HG02610 (cell line): ENCODE measurements around the gene ZFP64.
"Not testable (repeated sequence)": the region's sequence is repeated elsewhere in the genome, so short reads cannot be mapped to it uniquely, and the experiment has no call there.

ENCODE experiments used
- ATAC-seq: cut with Tn5 transposase; IDR thresholded peaks from one replicate; pipeline ENCODE4 v1.9.1; 2021; ENCODE audit warnings: mild to moderate bottlenecking, moderate library complexity; ENCODE audit not compliant: unreplicated experiment

ZFP64 gene

DNA sequence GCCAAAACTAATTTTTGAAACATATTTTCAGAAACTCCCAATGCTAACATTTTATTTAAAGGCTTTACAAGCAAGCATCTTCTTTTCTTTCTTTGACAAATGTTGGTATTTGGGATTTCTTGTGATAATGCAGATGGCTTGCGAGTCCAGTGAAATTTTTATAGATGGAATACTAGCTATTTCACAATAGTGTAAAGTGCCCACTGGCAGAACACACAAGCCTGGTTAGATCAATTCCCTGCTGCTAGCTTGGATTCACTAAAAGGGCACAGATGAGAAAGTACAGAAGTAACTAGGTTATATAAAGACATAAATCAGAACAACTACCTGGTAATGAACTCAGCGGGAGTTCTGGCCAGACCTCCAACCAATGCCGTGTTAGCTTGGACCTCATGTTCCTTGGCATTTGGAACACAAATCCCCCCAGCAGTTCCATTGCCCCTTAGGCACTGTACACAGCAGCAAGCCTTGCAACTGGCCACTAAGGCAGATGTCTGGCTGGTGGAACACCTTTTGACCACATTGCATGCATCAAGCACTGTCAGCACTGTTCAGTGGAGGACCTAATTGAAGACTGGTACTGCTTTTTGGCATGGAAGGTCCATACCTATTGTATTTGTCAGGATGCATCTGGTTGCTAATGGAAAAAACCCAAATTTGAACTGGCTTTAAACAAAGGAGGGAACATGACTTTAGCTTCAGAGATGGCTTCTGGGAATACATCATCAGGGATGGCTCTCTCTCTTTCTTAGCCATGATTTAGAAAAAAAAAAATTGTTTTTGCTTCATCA lies 15.6 kb upstream of the ZFP64 start:
- no peak for ATAC-seq

DNA sequence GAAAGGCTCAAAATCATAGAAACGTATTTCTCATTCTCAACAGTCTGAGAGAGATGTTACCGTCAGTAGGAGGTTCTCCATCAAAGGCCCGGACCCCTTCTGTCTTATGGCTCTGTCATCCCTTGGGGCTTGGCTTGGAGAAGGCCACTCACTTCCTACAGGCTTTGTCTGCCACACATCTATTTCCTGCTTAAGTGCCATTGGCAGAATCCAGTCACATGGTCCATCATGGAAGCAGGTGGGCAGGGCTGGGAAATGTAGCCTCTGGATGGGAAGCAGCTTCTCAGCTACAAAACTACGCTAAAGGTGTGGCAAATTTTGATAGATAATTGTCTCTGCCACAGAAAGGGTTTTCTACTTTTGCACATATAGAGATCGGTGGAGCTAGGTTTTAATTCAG lies 12.6 kb upstream of the ZFP64 start:
- no peak for ATAC-seq

DNA sequence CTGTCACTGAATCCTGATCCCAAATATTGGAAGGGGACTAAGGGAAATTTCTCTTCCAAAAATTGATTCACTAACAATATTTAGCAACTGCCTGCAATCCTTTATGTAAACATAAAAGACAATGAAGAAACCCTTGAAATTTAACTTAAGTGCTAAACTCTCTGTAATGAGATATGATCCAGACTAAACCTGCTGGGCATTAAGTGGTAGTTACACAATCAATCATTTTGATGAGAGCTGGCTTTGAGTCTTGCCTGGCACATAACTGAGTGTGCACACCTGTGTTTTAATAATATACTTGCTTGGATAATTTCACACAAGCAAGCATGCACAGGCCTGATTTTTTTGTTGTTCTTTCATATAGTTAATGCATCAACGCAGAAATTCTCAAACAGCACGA lies 9.8 kb upstream of the ZFP64 start:
- ATAC-seq: no peak

DNA sequence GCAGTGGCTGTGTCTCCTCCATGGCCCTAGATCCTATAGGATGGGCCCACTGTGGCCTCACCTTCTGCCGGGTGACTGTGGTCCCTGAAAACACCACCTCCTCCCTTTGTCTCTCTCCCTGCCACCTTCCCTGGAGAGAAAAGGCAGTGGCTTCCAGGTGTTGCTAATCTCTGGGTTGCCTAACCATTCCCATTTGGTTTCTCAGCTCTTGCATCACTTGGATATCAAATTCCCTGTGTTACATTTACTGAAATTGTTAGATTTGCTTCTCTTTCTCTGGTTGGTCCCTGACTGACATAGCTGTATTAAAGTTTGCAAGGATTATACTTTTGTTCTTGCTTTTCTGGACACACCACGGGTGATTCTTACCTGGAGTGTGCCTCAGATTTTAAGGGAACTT lies 9.3 kb upstream of the ZFP64 start:
- ATAC-seq: no peak

DNA sequence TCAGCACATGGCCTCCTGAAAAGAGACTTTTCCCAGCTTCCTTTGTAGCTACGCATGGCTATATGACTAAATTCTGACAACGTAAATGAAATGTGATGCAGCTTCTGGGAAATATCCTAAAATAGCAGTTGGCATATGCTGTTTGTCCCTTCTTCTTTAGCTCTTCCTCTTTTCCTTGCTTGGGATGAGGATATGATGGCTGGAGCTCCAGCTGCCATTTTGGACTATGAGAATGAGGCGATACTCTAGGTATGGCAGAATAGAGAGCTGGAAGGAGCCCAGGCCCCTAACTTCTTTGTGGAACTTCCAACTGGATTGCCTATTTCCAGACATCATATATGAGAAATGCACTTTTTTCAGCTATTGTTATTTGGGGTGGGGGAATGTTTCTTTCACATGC lies 5.3 kb upstream of the ZFP64 start:
- ATAC-seq: no peak

DNA sequence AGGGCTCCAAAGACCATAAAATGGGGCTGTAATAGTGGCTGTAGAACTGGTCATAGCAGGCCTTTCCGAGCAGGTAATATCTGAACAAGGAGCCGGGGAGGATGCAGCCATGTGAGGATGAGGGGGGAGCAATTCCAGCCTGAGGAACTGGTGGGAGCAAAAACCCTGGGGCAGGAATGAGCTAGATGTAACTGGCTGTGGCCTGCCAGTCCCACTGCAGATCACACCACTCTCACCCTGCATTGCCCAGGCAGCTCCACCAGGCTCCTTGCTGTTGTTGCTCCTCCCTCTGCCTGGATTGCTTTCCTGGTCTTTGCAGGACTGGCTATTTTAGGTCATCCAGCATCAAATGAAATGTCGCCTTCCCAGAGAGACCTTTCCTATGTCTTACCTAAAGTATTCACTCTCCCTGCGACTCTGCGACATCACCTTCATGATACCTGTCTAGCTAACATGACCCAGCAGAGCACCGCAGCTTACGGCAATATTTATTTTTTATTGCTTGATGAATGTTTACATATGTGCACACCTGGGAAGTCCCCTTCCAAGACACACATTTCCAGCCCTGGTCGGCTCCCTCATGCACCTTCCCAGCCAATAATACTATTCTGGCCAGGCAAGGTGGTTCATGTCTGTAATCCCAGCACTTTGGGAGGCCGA lies 2.4 kb upstream of the ZFP64 start:
- ATAC-seq: no peak

DNA sequence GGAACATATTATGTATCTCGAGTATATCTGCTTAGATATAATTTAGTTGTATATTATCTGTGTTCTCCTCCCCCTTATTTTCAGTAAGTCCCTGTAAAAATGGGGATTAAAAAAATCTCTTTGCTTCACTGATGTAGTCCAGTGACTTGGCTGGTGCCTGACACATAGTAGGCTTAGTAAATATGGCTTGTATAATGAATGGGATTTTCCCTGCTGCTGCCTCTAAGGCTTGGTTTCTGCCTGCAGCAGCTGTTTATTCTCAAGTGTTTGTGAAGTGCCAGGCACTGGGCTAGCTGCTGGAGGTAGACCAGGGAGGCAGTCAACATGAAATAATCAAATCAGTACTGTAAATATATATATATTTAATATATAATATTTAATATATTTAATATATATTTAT lies 1.6 kb upstream of the ZFP64 start:
- no peak for ATAC-seq

DNA sequence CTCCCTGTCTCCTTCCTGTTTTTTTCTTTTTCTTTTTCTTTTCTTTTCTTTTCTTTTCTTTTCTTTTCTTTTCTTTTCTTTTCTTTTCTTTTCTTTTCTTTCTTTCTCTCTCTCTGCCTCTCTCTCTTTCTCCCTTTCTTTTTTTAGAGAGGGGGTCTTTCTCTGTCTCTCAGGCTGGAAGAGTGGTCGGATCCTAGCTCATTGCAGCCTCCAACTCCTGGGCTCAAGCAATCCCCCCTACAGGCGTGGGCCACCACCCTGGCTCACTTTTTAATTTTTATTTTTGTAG lies 1.1 kb upstream of the ZFP64 start:
- not testable (repeated sequence) for ATAC-seq

DNA sequence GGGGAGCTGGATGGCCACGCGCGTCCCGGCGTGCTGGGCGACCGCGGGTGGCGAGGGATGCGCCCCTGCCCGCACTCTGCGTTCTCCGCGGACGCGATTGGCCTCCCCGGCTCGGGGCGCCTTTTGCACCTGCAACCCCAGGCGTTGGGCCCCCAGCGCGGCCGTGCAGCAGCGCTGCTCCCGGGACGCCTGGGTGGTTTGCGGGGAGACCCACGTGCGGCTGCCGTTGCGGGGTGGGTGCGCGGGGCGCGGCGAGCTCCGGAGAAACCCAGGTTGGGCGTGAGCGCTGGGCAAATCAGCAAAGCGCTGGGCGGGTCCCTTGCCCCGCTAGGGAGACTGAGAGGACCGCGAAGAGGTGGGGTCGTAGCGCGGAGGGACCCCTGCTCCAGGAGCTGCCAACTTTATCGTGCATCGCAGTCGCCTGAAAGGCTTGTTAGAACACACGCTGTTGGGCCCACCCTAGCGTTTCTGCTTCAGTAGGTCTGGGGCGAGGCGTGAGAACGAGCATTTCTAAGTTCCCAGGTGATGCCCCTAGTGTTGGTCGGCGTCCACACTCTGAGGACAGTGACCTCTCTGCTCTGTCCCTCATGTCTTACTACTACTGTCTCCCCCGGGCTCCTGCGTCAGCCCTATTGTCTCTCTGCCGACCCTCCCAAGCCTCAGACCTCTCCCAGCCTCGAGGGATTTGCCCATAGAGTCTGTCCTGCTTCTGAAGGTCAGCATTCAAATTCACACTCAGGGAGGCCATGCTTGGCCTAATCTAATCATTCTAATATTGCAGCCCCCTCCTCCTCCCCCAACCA lies 538 bp upstream of the ZFP64 start:
- peak; percentile 42 for ATAC-seq

DNA sequence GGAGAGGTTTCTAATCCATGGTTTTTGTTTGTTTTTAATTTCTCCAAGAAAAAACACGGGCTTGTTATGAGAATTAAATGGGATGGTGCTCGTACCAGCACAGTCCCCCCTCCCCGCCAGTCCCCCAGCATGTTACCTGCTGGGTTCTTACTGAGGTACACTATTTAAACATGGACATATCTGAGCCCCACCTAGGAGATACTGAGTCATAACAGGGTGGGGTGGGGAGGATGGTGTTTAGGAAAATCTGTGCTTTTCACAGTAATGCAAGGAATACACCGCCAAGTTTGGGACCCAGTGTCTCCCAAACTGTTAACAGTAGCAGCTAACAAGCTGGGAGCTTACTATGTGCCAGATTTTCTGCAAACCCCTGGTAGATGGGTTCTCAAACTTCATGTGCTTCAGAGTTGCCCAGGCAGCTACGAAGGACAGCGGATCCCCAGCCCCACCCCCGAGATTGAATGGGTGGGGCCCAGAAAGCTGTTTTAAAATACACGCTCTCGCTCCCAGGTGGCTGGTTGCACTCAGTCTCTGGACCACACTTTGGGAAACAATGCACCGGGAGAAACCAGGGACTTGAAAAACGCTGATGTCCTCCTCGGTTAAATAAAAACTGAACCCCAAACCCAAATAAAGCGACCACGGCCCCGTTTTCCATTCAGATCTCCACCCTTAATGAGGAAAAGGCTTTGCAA lies 995 bp downstream of the ZFP64 start:
- peak; percentile 39 for ATAC-seq

DNA sequence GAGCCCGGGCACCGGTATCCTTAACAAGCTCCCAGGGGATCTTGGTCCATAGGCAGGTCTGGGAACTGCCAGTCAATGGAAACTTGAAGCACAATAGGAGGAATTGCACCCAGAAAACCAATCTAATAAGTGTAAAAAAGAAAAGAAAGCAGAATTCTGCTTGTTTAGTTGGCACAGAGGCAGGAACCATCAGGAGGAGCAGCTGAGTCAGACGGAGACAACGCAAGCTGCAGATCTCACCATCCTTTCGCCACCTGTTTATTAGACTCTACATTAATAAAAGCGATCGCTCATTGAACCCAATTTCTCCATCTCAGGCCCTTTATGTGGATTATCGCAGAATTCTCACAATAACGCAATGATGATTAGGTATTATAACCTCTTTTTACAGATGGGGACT lies 9.8 kb downstream of the ZFP64 start:
- no peak for ATAC-seq

DNA sequence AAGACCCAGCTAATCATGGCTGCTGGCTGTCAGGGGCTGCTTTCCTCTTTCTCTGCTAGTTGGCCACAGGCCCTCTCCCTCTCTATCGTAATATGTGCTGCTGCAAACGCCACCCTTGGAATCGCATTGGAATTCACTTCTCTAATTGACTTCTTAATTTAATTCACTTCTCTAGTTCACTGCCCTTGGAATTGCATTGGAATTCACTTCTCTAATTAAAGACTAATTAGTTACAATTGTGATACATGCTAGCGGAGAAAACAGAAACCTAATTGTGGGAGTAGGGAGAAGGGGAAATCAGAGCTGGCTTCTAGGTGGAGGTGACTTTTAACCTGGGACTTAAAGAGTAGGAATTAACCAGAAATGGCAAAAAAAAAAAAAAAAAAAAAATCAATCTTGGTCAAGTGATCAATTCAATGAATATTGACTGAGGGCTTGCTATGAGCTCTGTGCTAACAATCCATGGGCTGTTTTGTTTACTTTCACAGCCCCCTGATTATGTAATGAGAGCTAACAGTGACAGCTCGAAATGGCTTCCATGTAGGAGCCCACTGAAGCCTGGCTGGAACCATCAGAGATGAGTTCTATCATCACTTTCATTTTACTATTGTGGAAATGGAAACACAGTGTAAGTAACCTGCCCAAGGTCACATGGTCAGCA lies 11.3 kb downstream of the ZFP64 start:
- ATAC-seq: no peak

DNA sequence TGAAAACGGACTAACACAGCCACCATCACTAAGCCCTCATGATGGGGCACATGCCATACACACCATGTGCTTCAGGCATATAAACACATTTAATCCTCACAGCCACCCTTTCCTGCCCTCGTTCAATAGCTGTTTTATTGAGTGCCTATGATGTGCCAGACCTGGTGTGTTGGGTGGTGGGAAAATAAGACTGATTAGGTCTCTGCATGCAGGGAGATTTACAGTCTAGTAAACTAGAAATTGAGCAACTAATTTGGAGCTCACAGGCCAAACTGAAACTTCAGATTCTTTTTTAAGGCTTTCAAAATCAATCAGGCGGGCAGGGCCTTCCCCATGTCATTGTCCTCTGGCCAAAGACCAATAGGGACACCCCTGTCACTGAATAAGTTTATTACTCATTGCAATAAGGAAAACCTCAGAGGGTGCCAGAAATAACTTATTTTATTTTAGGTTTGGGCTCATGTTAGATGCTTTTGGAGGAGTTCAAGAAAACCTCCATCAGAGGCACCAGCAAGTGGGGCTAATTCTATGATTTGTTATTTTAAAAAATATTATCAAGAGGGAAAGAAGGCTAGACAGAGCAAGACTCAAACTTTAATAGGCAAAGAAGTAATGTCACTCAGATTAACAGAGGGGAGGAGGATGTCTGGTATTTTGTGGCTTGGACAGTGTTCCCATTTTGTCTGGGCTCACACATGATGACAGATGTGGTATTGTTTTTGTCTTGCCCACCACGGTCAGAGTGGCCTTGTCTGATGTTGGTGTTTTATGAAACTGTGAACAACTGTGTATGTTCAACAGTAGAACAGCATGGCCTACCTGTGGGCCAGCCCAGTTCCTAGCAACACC lies 12.0 kb downstream of the ZFP64 start:
- ATAC-seq: peak; percentile 88

DNA sequence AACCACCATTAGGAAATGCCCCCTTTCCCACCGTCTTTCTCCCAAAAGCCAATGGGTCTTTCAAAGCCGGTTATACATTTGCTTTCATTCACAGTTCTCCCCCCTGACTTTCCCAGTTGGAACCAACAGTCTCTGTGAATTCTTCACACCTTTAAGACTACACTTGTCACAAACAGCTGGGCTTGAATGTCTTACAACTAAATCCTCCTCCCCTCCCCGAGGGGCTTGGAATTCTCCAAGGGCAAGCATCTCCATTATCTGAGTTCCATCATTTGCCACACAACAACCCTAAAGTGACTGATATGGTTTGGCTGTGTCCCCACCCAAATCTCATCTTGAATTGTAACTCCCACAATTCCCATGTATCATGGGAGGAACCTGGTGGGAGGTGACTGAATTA lies 12.9 kb downstream of the ZFP64 start:
- ATAC-seq: no peak

DNA sequence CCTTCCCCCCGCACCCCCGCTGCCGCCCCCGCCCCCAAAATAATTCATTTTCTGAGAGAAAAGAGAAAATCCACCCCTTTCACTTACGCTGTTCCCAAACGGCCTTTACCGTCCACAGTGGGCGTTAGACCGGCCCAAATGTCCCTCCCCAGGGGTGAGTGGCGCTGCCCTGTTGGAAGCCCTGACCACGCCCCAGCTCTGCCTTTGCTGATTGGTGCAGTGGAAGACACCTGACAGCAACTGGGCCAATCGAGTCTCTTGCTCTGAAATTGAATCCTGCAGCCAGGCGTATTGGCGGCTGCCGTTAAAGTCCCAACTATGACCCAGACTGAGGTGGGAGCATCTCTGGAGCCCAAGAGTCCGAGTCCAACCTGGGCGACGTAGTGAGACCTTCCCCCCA lies 15.7 kb downstream of the ZFP64 start:
- no peak for ATAC-seq

DNA sequence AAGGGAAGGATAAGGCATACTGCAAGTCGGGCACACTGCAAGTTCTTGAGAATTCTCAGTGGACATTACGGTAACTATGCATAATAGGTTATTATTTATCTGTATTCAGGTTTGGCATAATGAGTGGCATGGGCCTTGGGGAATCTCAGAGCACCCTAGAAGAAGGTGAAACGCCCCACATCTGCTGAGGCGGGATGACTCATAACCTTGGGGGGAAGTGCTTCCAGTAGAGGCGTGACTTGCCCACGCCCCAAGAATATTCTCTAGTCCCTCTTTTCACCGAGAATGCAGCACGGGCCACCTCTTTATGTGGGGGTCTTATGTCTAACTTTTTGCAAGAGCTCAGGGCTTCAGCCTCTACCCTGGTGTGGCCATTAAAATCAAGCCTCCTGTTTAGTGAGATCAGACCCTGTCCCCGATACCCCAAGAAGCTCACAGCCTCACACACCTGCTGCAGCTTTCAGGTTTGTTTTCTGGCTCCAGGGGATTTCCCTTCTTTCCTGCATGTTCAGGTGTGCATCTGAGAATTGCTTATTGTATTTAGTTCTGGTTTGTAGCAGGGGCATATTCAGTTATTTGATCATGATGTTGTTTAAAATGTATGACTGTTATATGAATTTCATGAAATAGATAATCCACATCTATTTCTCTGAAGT lies 19.1 kb downstream of the ZFP64 start:
- peak; percentile 77 for ATAC-seq

DNA sequence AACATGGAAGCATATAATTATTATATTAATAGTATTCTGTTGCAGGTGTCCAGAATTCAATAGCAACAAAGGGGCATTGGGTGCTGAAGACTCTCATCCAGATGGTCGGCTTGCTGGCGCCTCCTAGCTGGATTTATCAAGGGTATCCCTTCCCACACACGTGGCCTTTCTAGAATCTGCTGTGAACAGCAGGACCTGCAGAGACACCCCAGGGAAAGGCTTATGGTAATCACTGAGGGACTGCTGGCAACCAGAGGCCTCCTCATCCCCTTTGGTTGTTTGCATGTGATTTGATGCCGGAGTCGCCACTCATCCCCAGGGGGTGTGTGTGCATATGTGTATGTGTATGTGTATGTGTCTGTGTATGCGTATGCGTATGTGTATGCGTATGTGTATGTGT lies 20.6 kb downstream of the ZFP64 start:
- no peak for ATAC-seq

DNA sequence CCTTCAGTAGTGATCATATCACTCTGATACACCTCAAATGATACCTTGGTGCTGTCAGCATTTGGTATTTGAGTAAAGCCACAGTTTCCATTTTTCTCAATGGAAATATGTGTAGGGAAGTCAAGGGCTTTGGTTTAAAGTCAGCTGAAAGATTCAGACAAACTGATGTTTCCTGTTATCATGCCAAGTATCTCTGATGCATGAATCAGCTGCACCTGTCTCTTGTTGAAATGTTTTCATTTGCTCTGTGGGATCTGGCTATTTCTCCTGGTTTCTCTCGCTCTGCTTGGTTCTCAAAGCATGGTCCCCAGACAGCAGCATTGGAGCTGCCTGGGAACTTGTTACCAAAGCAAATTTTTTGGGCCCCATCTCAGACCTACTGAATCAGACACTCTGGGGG lies 23.5 kb downstream of the ZFP64 start:
- no peak for ATAC-seq

DNA sequence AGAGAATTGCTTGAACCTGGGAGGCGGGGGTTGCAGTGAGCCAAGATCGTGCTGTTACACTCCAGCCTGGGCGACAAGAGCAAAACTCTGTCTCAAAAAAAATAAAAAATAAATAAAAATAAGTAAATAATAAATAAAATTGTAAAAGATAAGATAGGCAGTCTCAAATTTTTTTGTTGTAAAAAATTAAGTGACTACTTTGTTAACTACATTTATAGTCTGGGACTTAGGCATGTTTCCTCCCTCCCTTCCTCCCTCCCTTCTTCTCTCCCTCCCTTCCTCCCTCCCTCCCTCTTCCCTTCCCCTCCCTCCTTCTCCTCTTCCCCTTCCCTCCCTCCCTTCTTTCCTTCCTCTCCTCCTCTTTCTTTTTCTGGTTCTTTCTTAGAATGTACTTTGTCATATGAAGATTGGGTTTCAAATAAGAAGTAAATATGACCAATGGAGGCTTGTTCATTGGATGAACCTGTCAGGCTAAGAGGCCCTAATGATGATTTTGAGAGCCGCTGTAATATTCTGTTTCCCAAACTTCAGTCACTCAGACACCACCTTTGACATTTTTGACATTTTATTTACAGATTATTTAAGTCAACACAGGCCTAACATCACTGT lies 24.2 kb downstream of the ZFP64 start:
- ATAC-seq: no peak
